ENCODE results near the gene IMP3. TPM values are rescaled to one million over a fixed set of nuclear protein-coding genes. Genes with fewer than 3 reads are reported as not detected.

Gene IMP3
- total RNA-seq, 6 experiments from 2014 or later, result 37.7 to 192 (median 44.4) TPM

DNA sequence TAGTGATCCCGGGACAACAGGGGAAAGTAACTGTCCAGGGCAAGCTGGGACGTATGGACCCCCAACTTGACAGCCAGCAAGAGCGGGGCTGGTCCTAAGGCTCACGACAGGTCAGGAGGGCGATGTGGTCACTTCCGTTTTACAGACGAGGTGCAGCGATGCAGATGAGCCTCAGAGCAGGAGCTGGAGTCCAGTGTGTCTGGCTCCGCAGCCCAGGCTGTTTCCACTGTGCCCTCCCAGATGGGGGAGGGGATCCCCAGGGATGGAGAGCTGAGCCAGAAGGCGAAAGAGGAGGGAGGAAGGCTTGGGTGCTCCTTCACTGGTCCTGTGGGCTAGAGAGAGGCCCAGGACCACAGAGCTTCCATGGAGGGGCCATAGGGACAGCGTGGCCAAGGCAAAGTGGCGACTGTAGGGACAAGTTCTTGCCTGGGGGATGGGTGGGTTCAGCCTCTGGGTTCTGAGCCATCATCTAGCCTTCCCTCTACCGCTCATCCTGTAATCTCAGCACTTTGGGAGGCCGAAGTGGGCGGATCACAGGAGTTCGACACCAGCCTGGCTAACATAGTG lies 13.4 kb upstream of the IMP3 start:
- no peaks in the 10 kb centered on the region for H3K9me3 ChIP-seq
- H3K4me3 ChIP-seq, result no peak overlapping the region
- peaks cover 0 to 5% (median 2%) of the 10 kb centered on the region in 4 donors for H3K36me3 ChIP-seq
- no peak for DNase-seq
- TF ChIP-seq POLR2A (IDR thresholded peaks at IDR 0.05), result no peak
- no peaks in the 10 kb centered on the region for H3K27me3 ChIP-seq
- ATAC-seq, result no peak
- peaks cover 0 to 36% (median 15%) of the 10 kb centered on the region in 4 donors for H3K4me1 ChIP-seq
- 84% methylated on average over 8 of the region's 16 CpGs for WGBS (ENCODE audit: insufficient coverage, low coverage, low lambda C conversion rate, missing lambda C conversion rate)
- no peak overlapping the region for H3K27ac ChIP-seq
- intact Hi-C loops (cut with DNase I), result no loop called here

DNA sequence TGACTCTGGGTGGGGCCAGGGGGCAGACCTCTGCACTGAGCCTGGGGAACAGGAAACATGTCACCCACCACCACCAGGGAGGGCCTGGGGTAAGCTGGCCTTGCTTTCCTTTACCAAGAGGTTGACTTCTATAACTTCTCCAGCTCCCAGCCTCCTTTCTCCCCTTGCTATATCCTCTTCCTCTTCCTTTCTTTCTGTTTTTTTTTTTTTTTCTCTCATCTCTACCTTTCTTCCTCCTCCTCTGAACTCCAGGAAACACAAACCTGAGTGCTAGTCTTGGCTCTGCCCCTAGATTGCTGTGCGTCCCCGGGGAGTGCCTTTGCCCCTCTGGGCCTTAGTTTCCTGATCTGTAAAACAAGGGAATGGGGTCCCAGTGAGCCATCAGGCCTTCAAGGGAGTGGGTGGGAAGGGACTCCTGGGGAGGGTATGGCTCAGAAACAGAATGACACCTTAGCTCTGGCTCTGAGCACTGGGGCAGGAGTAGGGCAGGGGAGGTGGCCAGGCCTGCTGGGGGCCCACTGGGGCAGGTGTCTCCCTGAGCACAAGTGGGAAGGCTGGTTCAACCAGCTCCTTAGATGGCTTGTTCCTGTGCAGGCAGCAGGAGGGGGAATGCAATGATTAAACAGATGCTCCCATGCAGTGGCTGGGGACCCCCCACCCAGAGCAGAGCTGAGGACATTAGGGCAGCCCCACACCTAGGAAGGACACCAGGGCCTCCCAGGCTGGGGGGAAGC lies 12.0 kb upstream of the IMP3 start:
- DNase-seq (no peak), ATAC-seq (no peak)
- TF ChIP-seq, protein P1, sequence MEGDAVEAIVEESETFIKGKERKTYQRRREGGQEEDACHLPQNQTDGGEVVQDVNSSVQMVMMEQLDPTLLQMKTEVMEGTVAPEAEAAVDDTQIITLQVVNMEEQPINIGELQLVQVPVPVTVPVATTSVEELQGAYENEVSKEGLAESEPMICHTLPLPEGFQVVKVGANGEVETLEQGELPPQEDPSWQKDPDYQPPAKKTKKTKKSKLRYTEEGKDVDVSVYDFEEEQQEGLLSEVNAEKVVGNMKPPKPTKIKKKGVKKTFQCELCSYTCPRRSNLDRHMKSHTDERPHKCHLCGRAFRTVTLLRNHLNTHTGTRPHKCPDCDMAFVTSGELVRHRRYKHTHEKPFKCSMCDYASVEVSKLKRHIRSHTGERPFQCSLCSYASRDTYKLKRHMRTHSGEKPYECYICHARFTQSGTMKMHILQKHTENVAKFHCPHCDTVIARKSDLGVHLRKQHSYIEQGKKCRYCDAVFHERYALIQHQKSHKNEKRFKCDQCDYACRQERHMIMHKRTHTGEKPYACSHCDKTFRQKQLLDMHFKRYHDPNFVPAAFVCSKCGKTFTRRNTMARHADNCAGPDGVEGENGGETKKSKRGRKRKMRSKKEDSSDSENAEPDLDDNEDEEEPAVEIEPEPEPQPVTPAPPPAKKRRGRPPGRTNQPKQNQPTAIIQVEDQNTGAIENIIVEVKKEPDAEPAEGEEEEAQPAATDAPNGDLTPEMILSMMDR (IDR thresholded peaks at IDR 0.05), result no peak
- TF ChIP-seq POLR2A (IDR thresholded peaks at IDR 0.05), result no peak
- H3K9me3 ChIP-seq, result no peaks in the 10 kb centered on the region
- 70% methylated on average over 2 of the region's 2 CpGs for WGBS (ENCODE audit: insufficient coverage, low coverage, low lambda C conversion rate, missing lambda C conversion rate)
- H3K27me3 ChIP-seq, result no peaks in the 10 kb centered on the region
- peak overlapping the region; percentile 16 to 57 (median 33) for H3K27ac ChIP-seq
- intact Hi-C loops (cut with DNase I), result no loop called here
- H3K4me1 ChIP-seq, result peaks cover 0 to 36% (median 15%) of the 10 kb centered on the region in 4 donors
- no peaks in the 10 kb centered on the region for H3K36me3 ChIP-seq
- peak overlapping the region; percentile 9 to 32 (median 17) for H3K4me3 ChIP-seq

DNA sequence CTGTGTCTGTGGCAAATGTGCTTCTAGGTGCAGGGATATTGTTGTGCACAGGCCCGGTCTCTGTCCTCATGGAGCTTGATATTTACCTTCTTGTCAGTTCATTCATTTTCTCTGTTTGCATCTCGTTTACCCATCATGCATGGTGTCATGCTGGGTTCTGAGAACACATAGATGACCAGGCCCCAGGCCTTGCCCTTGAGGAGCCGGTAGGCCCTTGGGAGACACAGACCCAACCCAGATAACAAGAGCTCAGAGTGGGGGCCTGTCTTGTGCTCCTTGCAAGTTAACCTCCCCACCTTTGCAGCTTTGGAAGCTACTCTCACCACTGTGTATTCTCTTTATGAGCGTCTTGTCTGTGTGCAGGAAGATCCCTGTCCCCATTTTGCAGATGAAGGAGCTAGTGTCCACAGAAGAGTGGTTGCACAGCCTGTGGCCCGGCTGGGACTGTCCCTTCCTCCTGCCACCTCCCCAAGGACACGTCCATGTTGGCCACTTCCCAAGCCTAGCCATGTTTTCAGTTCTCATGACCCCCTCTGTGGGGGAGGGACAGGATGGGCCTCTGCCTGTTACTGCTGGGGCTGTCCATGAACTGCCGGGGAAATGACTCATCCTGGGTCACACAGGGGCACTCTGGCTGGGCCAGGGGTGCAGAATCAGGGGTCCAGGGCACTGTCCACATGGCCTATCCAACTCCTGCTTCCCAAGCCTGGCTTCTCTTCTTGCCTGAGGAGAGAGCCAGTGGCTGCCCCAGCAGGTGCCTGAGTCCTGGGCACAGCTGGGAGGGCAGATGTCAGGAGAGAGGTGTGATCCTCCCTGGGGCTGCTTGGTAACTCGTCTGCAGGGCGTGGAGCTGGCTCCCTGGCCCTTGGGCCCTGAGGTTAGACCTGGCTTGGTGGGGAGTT lies 11.1 kb upstream of the IMP3 start:
- TF ChIP-seq, protein P1 (IDR thresholded peaks at IDR 0.05), result no peak
- no peak for TF ChIP-seq POLR2A (IDR thresholded peaks at IDR 0.05)
- Histone ChIP-seq H3K9me3 (no peaks in the 10 kb centered on the region), H3K4me1 (peaks cover 0 to 38% (median 18%) of the 10 kb centered on the region in 4 donors), H3K27ac (peak overlapping the region; percentile 16 to 57 (median 33)), H3K4me3 (peak overlapping the region; percentile 9 to 32 (median 17)), H3K36me3 (no peaks in the 10 kb centered on the region), H3K27me3 (no peaks in the 10 kb centered on the region)
- ATAC-seq (peak; percentile 9 to 65 (median 36)), DNase-seq (peak; percentile 73 to 90 (median 77))
- intact Hi-C loops (cut with DNase I), result no loop called here
- 33% methylated on average over 6 of the region's 9 CpGs for WGBS (ENCODE audit: insufficient coverage, low coverage, low lambda C conversion rate, missing lambda C conversion rate)

DNA sequence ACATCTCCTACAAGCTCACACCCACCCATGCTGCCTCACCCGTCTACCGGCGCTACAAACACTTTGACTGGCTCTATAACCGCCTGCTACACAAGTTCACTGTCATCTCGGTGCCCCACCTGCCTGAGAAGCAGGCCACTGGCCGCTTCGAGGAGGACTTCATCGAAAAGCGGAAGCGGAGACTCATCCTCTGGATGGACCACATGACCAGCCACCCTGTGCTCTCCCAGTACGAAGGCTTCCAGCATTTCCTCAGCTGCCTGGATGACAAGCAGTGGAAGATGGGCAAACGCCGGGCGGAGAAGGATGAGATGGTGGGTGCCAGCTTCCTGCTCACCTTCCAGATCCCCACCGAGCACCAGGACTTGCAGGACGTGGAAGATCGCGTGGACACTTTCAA lies 9.8 kb upstream of the IMP3 start:
- peak overlapping the region in 1 of 3 donors; percentile 32 for H3K4me3 ChIP-seq
- H3K27ac ChIP-seq, result no peak overlapping the region
- no peak for ATAC-seq
- intact Hi-C loops (cut with DNase I), result no loop called here
- no peak for DNase-seq
- H3K36me3 ChIP-seq, result no peaks in the 10 kb centered on the region
- peaks cover 0 to 41% (median 18%) of the 10 kb centered on the region in 4 donors for H3K4me1 ChIP-seq
- 96% methylated on average over 12 of the region's 18 CpGs for WGBS (ENCODE audit: insufficient coverage, low coverage, low lambda C conversion rate, missing lambda C conversion rate)
- H3K9me3 ChIP-seq, result no peaks in the 10 kb centered on the region
- no peaks in the 10 kb centered on the region for H3K27me3 ChIP-seq
- TF ChIP-seq, protein P1 (IDR thresholded peaks at IDR 0.05), result no peak
- TF ChIP-seq POLR2A (IDR thresholded peaks at IDR 0.05), result no peak
